Trophoblast cell (in vitro differentiated cells and primary cell): ENCODE data around the gene PLCH1.

ENCODE experiments used
- DNase-seq, 2 donors: peaks; one replicate each; pipeline ENCODE4 v3.0.0-alpha.2; 2016
- H2AFZ ChIP-seq: 2 replicates; pipeline ENCODE4 v1.6.1; 2013; ENCODE audit warnings: low read length, moderate library complexity, mild to moderate bottlenecking; ENCODE audit not compliant: insufficient read depth, poor library complexity
- H2AK5ac ChIP-seq: 2 replicates; pipeline ENCODE4 v1.6.1; 2013; ENCODE audit warnings: mild to moderate bottlenecking, low read length
- H2BK120ac ChIP-seq: 2 replicates; pipeline ENCODE4 v1.6.1; 2013; ENCODE audit warnings: low read length, mild to moderate bottlenecking, moderate library complexity; ENCODE audit not compliant: insufficient read depth, poor library complexity
- H2BK12ac ChIP-seq: 2 replicates; pipeline ENCODE4 v1.6.1; 2013; ENCODE audit warnings: mild to moderate bottlenecking, low read length, moderate library complexity
- H2BK5ac ChIP-seq: 2 replicates; pipeline ENCODE4 v1.6.1; 2013; ENCODE audit warnings: low read length, low read depth, moderate library complexity, mild to moderate bottlenecking; ENCODE audit not compliant: poor library complexity
- H3K14ac ChIP-seq: 2 replicates; pipeline ENCODE4 v1.6.1; 2013; ENCODE audit warnings: mild to moderate bottlenecking, low read length
- H3K18ac ChIP-seq: 2 replicates; pipeline ENCODE4 v1.6.1; 2013; ENCODE audit warnings: mild to moderate bottlenecking, low read length
- H3K23ac ChIP-seq: 2 replicates; pipeline ENCODE4 v1.6.1; 2013; ENCODE audit warnings: low read length
- H3K27ac ChIP-seq: 2 replicates; pipeline ENCODE4 v1.5.1; 2013; ENCODE audit warnings: low read depth, mild to moderate bottlenecking, inconsistent platforms, low read length, moderate library complexity
- H3K27me3 ChIP-seq: 2 replicates; pipeline ENCODE4 v1.6.1; 2013; ENCODE audit warnings: inconsistent platforms, mild to moderate bottlenecking, low read length, moderate library complexity; ENCODE audit not compliant: insufficient read depth
- H3K36me3 ChIP-seq, 2 experiments: 1 replicate in 1 of 2; 2 replicates in 1 of 2; pipeline ENCODE4 v1.6.1; 2013; ENCODE audit warnings: low read length in 2 of 2, mild to moderate bottlenecking in 2 of 2, moderate library complexity in 1 of 2; ENCODE audit not compliant: insufficient read depth in 2 of 2, control insufficient read depth in 1 of 2
- H3K4ac ChIP-seq: 2 replicates; pipeline ENCODE4 v1.6.1; 2013; ENCODE audit warnings: low read depth, mild to moderate bottlenecking, low read length, moderate library complexity
- H3K4me1 ChIP-seq, 2 experiments: 1 replicate in 1 of 2; 2 replicates in 1 of 2; pipeline ENCODE4 v1.6.1; 2013; ENCODE audit warnings: low read length in 2 of 2, mild to moderate bottlenecking in 2 of 2, moderate library complexity in 1 of 2; ENCODE audit not compliant: insufficient read depth in 2 of 2, control insufficient read depth in 1 of 2
- H3K4me2 ChIP-seq: 2 replicates; pipeline ENCODE4 v1.6.1; 2013; ENCODE audit warnings: inconsistent platforms, mild to moderate bottlenecking, low read length, moderate library complexity
- H3K4me3 ChIP-seq: 2 replicates; pipeline ENCODE4 v1.5.1; 2013; ENCODE audit warnings: mild to moderate bottlenecking, low read depth, low read length, inconsistent platforms
- H3K79me1 ChIP-seq: one replicate; pipeline ENCODE4 v1.6.1; 2013; ENCODE audit warnings: low read length
- H3K79me2 ChIP-seq: 2 replicates; pipeline ENCODE4 v1.6.1; 2013; ENCODE audit warnings: low read length, mild to moderate bottlenecking; ENCODE audit not compliant: control insufficient read depth, insufficient read depth, poor library complexity
- H3K9ac ChIP-seq: 2 replicates; pipeline ENCODE4 v1.6.1; 2013; ENCODE audit warnings: mild to moderate bottlenecking, low read length
- H3K9me3 ChIP-seq: 2 replicates; pipeline ENCODE4 v1.6.1; 2013; ENCODE audit warnings: low read depth, mild to moderate bottlenecking, control low read depth, inconsistent platforms, low read length; ENCODE audit not compliant: insufficient read depth
- H4K12ac ChIP-seq: 2 replicates; pipeline ENCODE4 v1.6.1; 2013; ENCODE audit warnings: low read depth, mild to moderate bottlenecking, low read length, moderate library complexity
- H4K8ac ChIP-seq: 2 replicates; pipeline ENCODE4 v1.6.1; 2013; ENCODE audit warnings: low read depth, mild to moderate bottlenecking, low read length, moderate library complexity
- H4K91ac ChIP-seq: one replicate; pipeline ENCODE4 v1.6.1; 2013; ENCODE audit warnings: low read depth, mild to moderate bottlenecking, low read length, moderate library complexity
- WGBS: extraction: QIAGEN DNeasy Blood & Tissue Kit; methylation state at CpG from one replicate; pipeline ENCODE4 v1.1.7; 2013; ENCODE audit warnings: missing lambda C conversion rate; ENCODE audit not compliant: insufficient read length, insufficient coverage; ENCODE audit errors: extremely low coverage; 5-methylcytosine and 5-hydroxymethylcytosine counted together

Gene PLCH1

GRCh38 chr3:155550391-155550790, 194.5 kb downstream of the PLCH1 start:
- Histone ChIP-seq H2BK5ac (no peak overlapping the region), H3K14ac (no peak overlapping the region), H3K4me3 (no peak overlapping the region), H4K91ac (no peak overlapping the region), H3K4ac (no peak overlapping the region), H3K27me3 (no peaks in the 10 kb centered on the region), H3K36me3 (no peaks in the 10 kb centered on the region), H2BK120ac (no peak overlapping the region), H4K8ac (no peak overlapping the region), H3K9ac (no peak overlapping the region), H3K79me2 (no peaks in the 10 kb centered on the region), H3K79me1 (no peaks in the 10 kb centered on the region), H3K4me2 (no peak overlapping the region), H3K4me1 (peaks cover 2 to 3% of the 10 kb centered on the region in 2 experiments), H2BK12ac (no peak overlapping the region), H4K12ac (no peak overlapping the region), H2AK5ac (no peak overlapping the region), H3K27ac (no peak overlapping the region), H2AFZ (no peak overlapping the region), H3K18ac (no peak overlapping the region), H3K9me3 (no peaks in the 10 kb centered on the region), H3K23ac (no peak overlapping the region)
- no peak for DNase-seq
- no CpG with 5 or more reads among the region's 3 CpGs for WGBS

- no peak overlapping the region for H2AK5ac ChIP-seq
- no CpG with 5 or more reads among the region's 2 CpGs for WGBS
- no peak overlapping the region for H3K18ac ChIP-seq
- H3K27me3 ChIP-seq: no peaks in the 10 kb centered on the region
- H4K8ac ChIP-seq: no peak overlapping the region
- H3K4ac ChIP-seq: no peak overlapping the region
- no peak overlapping the region for H3K27ac ChIP-seq
- no peaks in the 10 kb centered on the region for H3K9me3 ChIP-seq
- H4K91ac ChIP-seq: no peak overlapping the region
- H2BK12ac ChIP-seq: no peak overlapping the region
- no peak overlapping the region for H3K14ac ChIP-seq
- no peaks in the 10 kb centered on the region for H3K79me1 ChIP-seq
- H3K4me2 ChIP-seq: no peak overlapping the region
- no peak overlapping the region for H2BK120ac ChIP-seq
- no peak for DNase-seq
- H2BK5ac ChIP-seq: no peak overlapping the region
- H4K12ac ChIP-seq: no peak overlapping the region
- no peaks in the 10 kb centered on the region for H3K36me3 ChIP-seq
- no peak overlapping the region for H3K23ac ChIP-seq
- H3K9ac ChIP-seq: no peak overlapping the region
- H3K4me1 ChIP-seq: no peaks in the 10 kb centered on the region
- H2AFZ ChIP-seq: no peak overlapping the region
- no peaks in the 10 kb centered on the region for H3K79me2 ChIP-seq
- no peak overlapping the region for H3K4me3 ChIP-seq
Measured at GRCh38 chr3:155549087-155549486, 195.8 kb downstream of the PLCH1 start.

GRCh38 chr3:155548195-155548594, 196.7 kb downstream of the PLCH1 start:
- DNase-seq: peak in 1 of 2 donors; percentile 28
- H2BK120ac ChIP-seq: no peak overlapping the region
- no peaks in the 10 kb centered on the region for H3K79me2 ChIP-seq
- no peak overlapping the region for H3K4me3 ChIP-seq
- no peaks in the 10 kb centered on the region for H3K79me1 ChIP-seq
- no peak overlapping the region for H4K12ac ChIP-seq
- no peak overlapping the region for H2AK5ac ChIP-seq
- H2BK5ac ChIP-seq: no peak overlapping the region
- no peak overlapping the region for H3K23ac ChIP-seq
- no peaks in the 10 kb centered on the region for H3K9me3 ChIP-seq
- H3K27ac ChIP-seq: no peak overlapping the region
- H3K18ac ChIP-seq: no peak overlapping the region
- no peaks in the 10 kb centered on the region for H3K36me3 ChIP-seq
- no peak overlapping the region for H3K14ac ChIP-seq
- H2AFZ ChIP-seq: no peak overlapping the region
- H3K27me3 ChIP-seq: no peaks in the 10 kb centered on the region
- no peak overlapping the region for H3K4ac ChIP-seq
- no CpG with 5 or more reads among the region's 2 CpGs for WGBS
- no peaks in the 10 kb centered on the region for H3K4me1 ChIP-seq
- H2BK12ac ChIP-seq: no peak overlapping the region
- H3K9ac ChIP-seq: no peak overlapping the region
- no peak overlapping the region for H3K4me2 ChIP-seq
- H4K91ac ChIP-seq: no peak overlapping the region
- H4K8ac ChIP-seq: no peak overlapping the region

GRCh38 chr3:155535098-155535497, 209.8 kb downstream of the PLCH1 start:
- H3K79me1 ChIP-seq: no peaks in the 10 kb centered on the region
- H3K36me3 ChIP-seq: no peaks in the 10 kb centered on the region
- no peak overlapping the region for H3K14ac ChIP-seq
- no peak overlapping the region for H2BK120ac ChIP-seq
- H3K4me3 ChIP-seq: no peak overlapping the region
- H4K12ac ChIP-seq: no peak overlapping the region
- H3K4me2 ChIP-seq: no peak overlapping the region
- H4K91ac ChIP-seq: no peak overlapping the region
- H2AK5ac ChIP-seq: no peak overlapping the region
- H3K79me2 ChIP-seq: no peaks in the 10 kb centered on the region
- peaks cover 2% of the 10 kb centered on the region for H3K9me3 ChIP-seq
- H3K27ac ChIP-seq: no peak overlapping the region
- no peak overlapping the region for H3K9ac ChIP-seq
- H2AFZ ChIP-seq: no peak overlapping the region
- no peak overlapping the region for H3K18ac ChIP-seq
- no peak overlapping the region for H2BK5ac ChIP-seq
- H3K27me3 ChIP-seq: no peaks in the 10 kb centered on the region
- DNase-seq: no peak
- H3K4me1 ChIP-seq: peaks cover 3 to 4% of the 10 kb centered on the region in 2 experiments
- no peak overlapping the region for H3K4ac ChIP-seq
- H4K8ac ChIP-seq: no peak overlapping the region
- no CpG with 5 or more reads among the region's 3 CpGs for WGBS
- no peak overlapping the region for H2BK12ac ChIP-seq
- no peak overlapping the region for H3K23ac ChIP-seq
